CD4-positive, alpha-beta T cell treated with Interleukin-17A for 4 hours (primary cell): ENCODE results near the gene ACTMAP.
"Not testable (repeated sequence)": the region's sequence is repeated elsewhere in the genome, so short reads cannot be mapped to it uniquely, and the experiment has no call there.

ENCODE experiments used
- DNase-seq: peaks from one replicate; pipeline ENCODE4 v3.0.0-alpha.2; 2020; ENCODE audit warnings: mixed read lengths

Gene ACTMAP, protein sequence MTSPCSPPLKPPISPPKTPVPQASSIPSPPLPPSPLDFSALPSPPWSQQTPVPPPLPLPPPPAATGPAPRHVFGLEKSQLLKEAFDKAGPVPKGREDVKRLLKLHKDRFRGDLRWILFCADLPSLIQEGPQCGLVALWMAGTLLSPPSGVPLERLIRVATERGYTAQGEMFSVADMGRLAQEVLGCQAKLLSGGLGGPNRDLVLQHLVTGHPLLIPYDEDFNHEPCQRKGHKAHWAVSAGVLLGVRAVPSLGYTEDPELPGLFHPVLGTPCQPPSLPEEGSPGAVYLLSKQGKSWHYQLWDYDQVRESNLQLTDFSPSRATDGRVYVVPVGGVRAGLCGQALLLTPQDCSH

DNA sequence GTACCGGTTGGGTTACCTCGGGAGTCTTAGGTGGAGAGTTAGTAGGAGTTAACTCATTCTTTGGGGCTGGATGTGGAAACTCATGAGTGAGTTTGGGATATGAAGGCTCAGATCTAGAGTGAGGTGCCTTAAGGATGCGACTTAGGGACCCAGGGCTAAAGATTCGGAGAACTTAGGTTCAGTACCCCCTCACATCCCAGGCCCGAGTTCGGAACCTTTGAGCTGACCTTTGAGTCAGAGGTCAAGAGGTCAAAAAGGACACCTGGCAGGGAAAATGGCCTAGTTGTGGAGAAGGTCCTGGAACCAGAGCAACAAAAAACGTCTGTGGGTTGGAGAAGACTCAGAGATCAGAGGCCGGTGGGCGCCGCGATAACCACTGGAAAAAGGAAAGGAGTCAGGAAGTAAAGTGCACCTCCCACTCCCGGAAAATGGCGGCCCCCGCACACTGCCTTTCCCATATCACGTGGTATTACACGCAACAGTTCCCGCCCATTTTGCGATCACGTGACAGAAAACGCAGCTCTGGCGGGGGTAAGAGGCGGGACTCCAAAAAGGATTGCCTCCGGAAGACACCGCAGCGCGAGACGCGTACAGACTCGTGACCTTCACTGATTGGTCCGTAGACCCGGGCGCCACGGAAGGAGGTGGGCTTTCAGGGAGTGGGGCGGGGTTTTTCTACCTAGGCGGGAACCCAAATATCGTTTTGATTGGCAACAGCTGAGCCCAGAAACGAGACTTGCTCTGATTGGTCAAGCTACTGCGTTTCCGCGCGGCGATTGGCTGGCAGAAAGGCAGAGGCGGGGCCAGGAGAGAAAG is at the start of gene ACTMAP:
Gene ACTMAP, minus strand, starts transcription at position 420 of the 816 bp plus-strand sequence. CDS start 674 bp downstream, outside the sequence.
- peak; percentile 99 for DNase-seq

DNA sequence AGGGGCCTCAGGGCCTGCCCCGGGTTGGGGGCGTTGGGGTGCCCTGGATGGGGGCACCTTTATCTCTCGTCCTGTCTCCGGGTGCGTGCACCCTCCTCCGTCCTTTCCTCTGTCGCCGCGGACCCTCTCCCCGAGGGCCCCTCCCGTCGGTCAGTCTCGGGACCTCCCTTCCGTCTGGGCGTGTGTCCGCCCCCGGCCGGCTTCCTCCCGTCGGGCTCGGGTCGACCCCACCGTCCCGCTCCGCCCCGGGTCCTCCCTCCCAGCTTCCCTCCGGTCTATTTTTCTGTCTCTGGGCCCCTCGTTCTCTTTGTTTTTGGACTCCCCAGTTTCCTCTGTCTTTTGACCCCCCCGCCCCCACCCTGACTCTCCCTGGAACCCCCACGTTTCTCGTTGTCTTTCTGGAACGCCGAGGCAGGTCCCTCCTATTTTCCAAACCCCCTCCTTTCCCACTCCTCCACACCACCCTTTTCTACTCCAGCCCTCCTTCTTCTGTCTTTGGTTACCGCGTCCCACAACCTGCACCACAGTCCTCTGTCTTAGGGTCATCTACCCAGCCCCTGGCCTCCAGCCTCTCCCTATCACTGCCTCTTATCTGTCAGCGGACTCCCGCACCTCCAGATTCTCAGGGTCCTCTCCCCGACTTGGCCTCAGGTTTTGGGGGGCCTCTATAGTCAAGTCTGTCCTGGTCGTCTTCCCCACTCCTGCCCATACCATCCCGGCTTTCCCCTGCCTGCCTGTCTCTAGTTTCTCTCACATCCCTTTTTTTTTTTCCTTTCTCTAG is 49.5 kb upstream of the ACTMAP start:
- DNase-seq = peak; percentile 36

DNA sequence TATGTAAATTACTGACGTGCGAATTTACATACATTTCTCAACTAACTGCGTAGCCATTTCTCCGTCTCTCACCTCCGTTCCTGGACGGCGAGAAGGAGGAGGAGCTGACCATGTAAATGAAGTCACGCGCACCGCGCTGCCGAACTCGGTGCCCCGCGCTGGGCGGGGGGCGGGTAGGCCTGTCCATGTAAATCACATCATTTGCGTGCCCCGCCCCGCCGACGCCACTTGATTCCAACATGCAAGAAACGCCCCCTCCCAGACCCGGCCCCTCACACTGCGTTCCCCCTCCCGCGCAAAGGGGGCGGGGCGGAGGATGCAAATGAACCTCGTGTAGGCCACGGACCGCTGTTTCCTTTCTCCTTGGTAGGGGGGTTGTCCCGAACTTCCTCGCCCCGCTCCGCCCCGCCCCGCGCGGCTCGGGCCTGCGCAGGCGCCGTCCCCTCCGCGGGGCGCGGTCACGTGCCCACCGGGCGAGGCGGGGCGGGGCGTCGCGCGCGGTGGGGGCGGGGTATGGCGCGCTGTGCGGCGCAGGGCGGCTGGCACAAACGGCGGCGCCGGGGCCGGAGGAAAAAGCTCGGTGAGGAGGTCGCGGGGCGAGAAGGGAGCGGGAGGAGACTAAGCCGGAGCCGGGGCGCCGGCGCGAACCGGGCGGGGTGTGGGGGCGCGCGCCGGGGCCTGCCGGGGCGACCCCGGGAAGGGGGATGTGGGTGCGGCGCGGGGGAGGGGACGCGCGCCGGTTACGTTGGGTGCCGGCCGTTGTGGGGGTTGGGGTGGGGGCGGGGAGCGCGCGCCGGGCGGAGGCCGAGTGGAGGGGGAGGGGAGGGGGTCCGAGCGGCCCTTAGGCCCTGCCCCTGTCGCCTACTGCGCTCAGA is 48.6 kb upstream of the ACTMAP start, which contains the start of gene EGLN2:
Gene EGLN2, plus strand, starts transcription at position 509 of the 875 bp plus-strand sequence. CDS start 1,382 bp downstream, outside the sequence.
- peak; percentile 100 for DNase-seq

DNA sequence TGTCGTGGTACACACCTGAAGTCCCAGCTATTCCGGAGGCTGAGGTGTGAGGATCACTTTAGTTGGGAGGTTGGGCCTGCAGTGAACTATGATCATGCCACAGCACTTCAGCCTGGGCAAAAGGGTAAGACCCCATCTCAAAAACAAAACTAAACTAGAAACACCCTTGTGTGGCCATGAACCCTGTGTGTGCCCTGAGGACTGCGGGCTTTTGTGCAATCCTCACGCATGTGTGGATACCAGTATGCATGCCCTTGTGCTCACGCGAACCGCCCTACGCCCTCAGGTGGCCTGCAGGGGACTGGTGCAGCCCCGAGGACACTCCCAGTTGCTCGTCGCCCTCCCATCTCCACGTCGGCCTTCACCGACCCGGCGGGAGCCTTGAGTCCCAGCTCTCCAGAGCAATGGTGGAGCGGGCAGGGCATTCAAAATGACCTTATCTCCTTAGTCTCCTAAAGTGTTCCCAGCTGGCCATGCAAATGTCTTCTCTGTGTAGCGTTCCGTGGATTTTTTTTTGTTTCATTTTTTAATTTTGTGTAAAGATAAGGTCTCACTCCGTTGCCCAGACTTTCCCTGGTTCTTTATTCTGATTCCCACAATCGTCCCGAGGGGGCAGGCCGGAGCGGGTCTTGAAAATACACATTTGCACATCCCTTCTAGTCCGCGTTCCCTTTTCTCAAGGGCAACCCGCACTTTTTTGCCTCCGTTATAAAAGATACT is 47.8 kb upstream of the ACTMAP start:
- DNase-seq = peak; percentile 77

GRCh38 chr19:40797166-40797962 is 47.1 kb upstream of the ACTMAP start:
- no peak for DNase-seq

DNA sequence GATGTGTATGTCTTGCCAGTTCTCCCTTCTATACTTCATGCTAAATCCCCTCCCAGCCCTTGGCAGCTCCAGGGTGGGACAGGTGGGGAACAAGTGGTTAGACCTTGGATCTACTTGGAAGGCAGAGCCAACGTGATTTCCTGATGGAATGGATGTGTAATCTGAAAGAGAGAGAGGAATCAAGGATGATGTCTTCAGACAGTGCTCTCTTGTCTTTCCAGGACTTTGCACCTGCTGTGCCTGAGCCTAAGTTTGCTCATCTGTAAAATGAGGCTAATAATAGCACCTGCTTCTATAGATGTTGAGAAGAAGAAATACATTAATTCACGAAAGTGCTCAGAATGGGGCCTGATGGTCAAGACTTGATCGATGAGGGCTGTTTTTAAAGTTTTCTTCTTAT is 41.7 kb upstream of the ACTMAP start:
- no peak for DNase-seq

- DNase-seq = no peak
These were observed 41.1 kb upstream of the ACTMAP start for GRCh38 chr19:40791349-40791748.

- DNase-seq = no peak
These were observed 36.1 kb upstream of the ACTMAP start for GRCh38 chr19:40786060-40787037.

- no peak for DNase-seq
These were observed 35.2 kb upstream of the ACTMAP start for GRCh38 chr19:40785526-40785925.

GRCh38 chr19:40784146-40784545 is 33.9 kb upstream of the ACTMAP start:
- DNase-seq = not testable (repeated sequence)

GRCh38 chr19:40783711-40784110 is 33.4 kb upstream of the ACTMAP start:
- no peak for DNase-seq

- no peak for DNase-seq
These were observed 30.9 kb upstream of the ACTMAP start for GRCh38 chr19:40781140-40781539.

GRCh38 chr19:40780582-40780981 is 30.3 kb upstream of the ACTMAP start:
- no peak for DNase-seq

DNA sequence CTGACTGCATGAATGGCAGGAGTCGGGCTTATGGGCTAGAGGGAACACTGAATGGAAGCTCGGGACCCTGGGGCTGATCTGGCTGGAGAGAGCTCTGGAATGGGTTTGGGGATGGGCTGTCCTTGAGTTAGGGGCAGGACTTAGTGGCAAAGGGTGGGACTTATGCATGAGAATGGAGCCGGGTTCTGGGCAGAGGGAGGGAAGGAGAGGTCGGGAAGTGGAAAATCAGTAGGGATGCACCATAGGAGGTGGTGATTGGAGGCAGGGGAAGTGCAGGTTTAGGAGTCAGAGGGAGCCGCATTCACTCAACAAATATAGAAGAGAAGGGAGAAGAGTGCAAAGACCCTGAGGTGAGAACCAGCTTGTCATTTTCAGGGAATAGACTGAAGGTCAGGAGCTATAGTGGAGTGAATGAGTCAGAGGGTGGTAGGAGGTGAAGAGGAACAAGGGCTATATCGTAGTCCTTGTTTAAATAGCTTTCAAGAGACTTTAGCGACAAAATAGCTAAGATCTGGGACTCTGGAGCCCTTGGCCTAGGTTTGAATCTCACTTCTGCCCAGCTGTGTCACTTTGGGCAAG is 28.5 kb upstream of the ACTMAP start:
- no peak for DNase-seq

DNA sequence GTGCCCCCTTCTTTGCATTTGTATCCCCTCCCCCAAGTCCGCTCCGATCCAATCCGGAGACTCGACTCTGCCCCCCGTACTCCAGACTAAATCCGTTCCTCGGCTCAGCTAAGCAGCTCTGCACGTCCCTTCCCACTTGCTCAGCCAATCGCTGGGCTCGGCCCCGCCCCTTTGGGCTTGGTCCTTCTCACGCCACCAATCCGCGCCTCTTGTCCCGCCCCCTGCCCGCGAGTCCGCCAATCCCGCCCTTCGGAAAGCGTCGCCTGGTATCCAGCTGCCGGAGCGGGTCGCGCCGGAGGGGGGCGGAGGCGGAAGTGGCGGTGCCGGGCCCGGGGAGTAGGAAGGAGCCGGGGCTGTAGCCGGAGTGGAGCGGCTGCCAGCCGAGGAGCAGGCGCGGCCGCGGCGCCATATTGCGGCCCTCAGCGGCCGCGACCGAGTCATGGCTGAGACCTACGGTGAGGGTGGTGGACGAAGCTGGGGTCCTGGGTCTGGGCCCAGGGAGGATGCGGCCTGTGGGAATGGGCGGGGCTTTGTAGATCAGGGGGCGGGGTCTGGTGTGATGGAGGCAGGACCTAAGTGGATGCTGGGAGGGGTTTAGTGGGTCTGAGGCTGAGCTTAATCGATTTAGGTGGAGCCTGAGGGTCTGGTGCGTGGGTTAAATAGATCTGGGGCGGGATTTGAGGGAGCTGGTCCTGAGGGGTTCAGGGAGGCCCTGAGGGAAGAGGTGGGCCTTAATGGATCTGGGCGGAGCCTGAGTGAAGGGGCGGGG is 27.8 kb upstream of the ACTMAP start, which contains the start of gene RAB4B:
Gene RAB4B, plus strand, starts transcription at position 311 of the 769 bp plus-strand sequence. Its CDS starts 129 bp downstream, at position 440.
- peak; percentile 100 for DNase-seq

DNA sequence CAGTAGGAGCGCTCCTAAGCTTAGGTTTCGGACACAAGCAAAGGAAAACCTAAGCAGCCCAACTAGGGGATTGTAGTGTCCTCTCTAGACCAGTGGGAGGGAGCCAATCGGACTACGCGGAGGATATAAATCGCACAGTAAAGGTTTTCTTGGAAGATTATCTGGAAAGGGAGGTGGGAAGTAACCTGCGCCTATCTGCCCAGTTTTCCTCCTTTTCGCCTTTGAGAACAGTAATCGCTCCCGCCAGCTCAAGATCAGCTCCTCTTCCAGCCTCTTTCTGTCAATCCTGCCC is 27.3 kb upstream of the ACTMAP start:
- no peak for DNase-seq

DNA sequence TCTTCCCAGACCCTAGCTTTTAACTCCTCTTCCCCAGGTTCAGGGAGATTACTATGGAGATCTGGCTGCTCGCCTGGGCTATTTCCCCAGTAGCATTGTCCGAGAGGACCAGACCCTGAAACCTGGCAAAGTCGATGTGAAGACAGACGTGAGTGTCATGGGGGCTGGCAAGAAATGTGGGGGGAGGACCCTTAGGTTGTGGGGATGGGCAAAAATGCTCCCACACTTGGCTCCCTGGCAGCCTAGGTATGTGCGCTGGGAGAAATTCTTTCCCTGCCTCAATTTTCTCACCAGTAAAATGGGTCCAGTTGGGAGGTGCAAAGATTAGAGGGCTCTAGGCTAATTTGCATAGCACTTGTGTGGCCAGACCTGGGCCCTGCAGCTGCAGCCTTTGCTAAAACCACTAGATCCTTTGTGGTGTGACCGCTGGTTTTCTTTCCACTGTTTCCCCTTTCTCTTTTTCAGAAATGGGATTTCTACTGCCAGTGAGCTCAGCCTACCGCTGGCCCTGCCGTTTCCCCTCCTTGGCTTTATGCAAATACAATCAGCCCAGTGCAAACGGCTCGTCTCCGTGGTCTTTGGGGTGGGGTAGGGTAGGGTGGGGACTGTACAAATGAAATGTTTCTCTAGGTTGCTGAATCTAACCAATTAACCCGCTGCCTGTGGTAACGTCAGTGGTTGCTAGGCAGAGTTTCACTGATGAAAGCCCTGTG is 26.8 kb upstream of the ACTMAP start:
- peak; percentile 91 for DNase-seq
